Neural cell (in vitro differentiated cells): ENCODE results near the gene CNTNAP2.

Experiments
- EP300 ChIP-seq: fragments of 450-650 bp; conservative IDR thresholded peaks from 2 replicates; pipeline ENCODE4 v1.6.1; 2014; ENCODE audit warnings: antibody characterized with exemption, mild to moderate bottlenecking, moderate library complexity; ENCODE audit not compliant: poor library complexity, severe bottlenecking
- TF ChIP-seq, protein P1 (sequence below): fragments of 450-650 bp; IDR thresholded peaks from 2 replicates; pipeline ENCODE4 v1.5.1; 2014; ENCODE audit warnings: antibody characterized with exemption, mild to moderate bottlenecking, moderate library complexity; ENCODE audit not compliant: poor library complexity, severe bottlenecking
- TF ChIP-seq, protein P2 (sequence below): IDR thresholded peaks from 2 replicates; pipeline ENCODE4 v1.6.1; 2012; ENCODE audit warnings: borderline replicate concordance

- TF ChIP-seq, protein P1, sequence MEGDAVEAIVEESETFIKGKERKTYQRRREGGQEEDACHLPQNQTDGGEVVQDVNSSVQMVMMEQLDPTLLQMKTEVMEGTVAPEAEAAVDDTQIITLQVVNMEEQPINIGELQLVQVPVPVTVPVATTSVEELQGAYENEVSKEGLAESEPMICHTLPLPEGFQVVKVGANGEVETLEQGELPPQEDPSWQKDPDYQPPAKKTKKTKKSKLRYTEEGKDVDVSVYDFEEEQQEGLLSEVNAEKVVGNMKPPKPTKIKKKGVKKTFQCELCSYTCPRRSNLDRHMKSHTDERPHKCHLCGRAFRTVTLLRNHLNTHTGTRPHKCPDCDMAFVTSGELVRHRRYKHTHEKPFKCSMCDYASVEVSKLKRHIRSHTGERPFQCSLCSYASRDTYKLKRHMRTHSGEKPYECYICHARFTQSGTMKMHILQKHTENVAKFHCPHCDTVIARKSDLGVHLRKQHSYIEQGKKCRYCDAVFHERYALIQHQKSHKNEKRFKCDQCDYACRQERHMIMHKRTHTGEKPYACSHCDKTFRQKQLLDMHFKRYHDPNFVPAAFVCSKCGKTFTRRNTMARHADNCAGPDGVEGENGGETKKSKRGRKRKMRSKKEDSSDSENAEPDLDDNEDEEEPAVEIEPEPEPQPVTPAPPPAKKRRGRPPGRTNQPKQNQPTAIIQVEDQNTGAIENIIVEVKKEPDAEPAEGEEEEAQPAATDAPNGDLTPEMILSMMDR: no peak
- TF ChIP-seq, protein P2, sequence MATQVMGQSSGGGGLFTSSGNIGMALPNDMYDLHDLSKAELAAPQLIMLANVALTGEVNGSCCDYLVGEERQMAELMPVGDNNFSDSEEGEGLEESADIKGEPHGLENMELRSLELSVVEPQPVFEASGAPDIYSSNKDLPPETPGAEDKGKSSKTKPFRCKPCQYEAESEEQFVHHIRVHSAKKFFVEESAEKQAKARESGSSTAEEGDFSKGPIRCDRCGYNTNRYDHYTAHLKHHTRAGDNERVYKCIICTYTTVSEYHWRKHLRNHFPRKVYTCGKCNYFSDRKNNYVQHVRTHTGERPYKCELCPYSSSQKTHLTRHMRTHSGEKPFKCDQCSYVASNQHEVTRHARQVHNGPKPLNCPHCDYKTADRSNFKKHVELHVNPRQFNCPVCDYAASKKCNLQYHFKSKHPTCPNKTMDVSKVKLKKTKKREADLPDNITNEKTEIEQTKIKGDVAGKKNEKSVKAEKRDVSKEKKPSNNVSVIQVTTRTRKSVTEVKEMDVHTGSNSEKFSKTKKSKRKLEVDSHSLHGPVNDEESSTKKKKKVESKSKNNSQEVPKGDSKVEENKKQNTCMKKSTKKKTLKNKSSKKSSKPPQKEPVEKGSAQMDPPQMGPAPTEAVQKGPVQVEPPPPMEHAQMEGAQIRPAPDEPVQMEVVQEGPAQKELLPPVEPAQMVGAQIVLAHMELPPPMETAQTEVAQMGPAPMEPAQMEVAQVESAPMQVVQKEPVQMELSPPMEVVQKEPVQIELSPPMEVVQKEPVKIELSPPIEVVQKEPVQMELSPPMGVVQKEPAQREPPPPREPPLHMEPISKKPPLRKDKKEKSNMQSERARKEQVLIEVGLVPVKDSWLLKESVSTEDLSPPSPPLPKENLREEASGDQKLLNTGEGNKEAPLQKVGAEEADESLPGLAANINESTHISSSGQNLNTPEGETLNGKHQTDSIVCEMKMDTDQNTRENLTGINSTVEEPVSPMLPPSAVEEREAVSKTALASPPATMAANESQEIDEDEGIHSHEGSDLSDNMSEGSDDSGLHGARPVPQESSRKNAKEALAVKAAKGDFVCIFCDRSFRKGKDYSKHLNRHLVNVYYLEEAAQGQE: no peak
- TF ChIP-seq EP300: no peak
Observed at GRCh38 chr7:147941381-147941780, 1824.8 kb downstream of the CNTNAP2 start.
